Measurements from ENCODE around the gene CAMTA1.
"Not testable (repeated sequence)": the region's sequence is repeated elsewhere in the genome, so short reads cannot be mapped to it uniquely, and the experiment has no call there.

Gene CAMTA1

GRCh38 chr1:7587773-7588456, 802.7 kb downstream of the CAMTA1 start:
- Mint-ChIP-seq H3K4me1 (ENCODE audit: low read depth) (no peaks in the 10 kb centered on the region), H3K27me3 (peaks cover 3% of the 10 kb centered on the region), H3K4me3 (no peak overlapping the region), H3K9me3 (no peaks in the 10 kb centered on the region), H3K27ac (no peak overlapping the region), H3K36me3 (ENCODE audit: low read depth) (no peaks in the 10 kb centered on the region)
- no peak for DNase-seq

- H3K27me3 Mint-ChIP-seq, result peaks cover 3% of the 10 kb centered on the region
- H3K27ac Mint-ChIP-seq, result no peak overlapping the region
- H3K9me3 Mint-ChIP-seq, result no peaks in the 10 kb centered on the region
- no peaks in the 10 kb centered on the region for H3K4me1 Mint-ChIP-seq (ENCODE audit: low read depth)
- no peak for DNase-seq
- H3K36me3 Mint-ChIP-seq (ENCODE audit: low read depth), result no peaks in the 10 kb centered on the region
- H3K4me3 Mint-ChIP-seq, result no peak overlapping the region
These were observed 803.2 kb downstream of the CAMTA1 start for GRCh38 chr1:7588457-7588827.

- DNase-seq, result no peak
- H3K4me1 Mint-ChIP-seq (ENCODE audit: low read depth), result no peaks in the 10 kb centered on the region
- H3K27me3 Mint-ChIP-seq, result peaks cover 3% of the 10 kb centered on the region
- H3K4me3 Mint-ChIP-seq, result no peak overlapping the region
- no peak overlapping the region for H3K27ac Mint-ChIP-seq
- no peaks in the 10 kb centered on the region for H3K36me3 Mint-ChIP-seq (ENCODE audit: low read depth)
- no peaks in the 10 kb centered on the region for H3K9me3 Mint-ChIP-seq
These were observed 804.0 kb downstream of the CAMTA1 start for GRCh38 chr1:7589080-7589735.

GRCh38 chr1:7589774-7590425, 804.6 kb downstream of the CAMTA1 start:
- Mint-ChIP-seq H3K4me3 (no peak overlapping the region), H3K9me3 (no peaks in the 10 kb centered on the region), H3K36me3 (ENCODE audit: low read depth) (no peaks in the 10 kb centered on the region), H3K4me1 (ENCODE audit: low read depth) (no peaks in the 10 kb centered on the region), H3K27ac (no peak overlapping the region), H3K27me3 (peaks cover 3% of the 10 kb centered on the region)
- no peak for DNase-seq

- no peaks in the 10 kb centered on the region for H3K9me3 Mint-ChIP-seq
- H3K27ac Mint-ChIP-seq, result no peak overlapping the region
- no peak overlapping the region for H3K4me3 Mint-ChIP-seq
- DNase-seq, result no peak
- H3K36me3 Mint-ChIP-seq (ENCODE audit: low read depth), result no peaks in the 10 kb centered on the region
- peaks cover 3% of the 10 kb centered on the region for H3K27me3 Mint-ChIP-seq
- no peaks in the 10 kb centered on the region for H3K4me1 Mint-ChIP-seq (ENCODE audit: low read depth)
These were observed 805.2 kb downstream of the CAMTA1 start for GRCh38 chr1:7590426-7590790.

GRCh38 chr1:7591565-7591964, 806.3 kb downstream of the CAMTA1 start:
- H3K9me3 Mint-ChIP-seq, result no peaks in the 10 kb centered on the region
- no peak for DNase-seq
- no peaks in the 10 kb centered on the region for H3K4me1 Mint-ChIP-seq (ENCODE audit: low read depth)
- no peak overlapping the region for H3K4me3 Mint-ChIP-seq
- H3K27me3 Mint-ChIP-seq, result peaks cover 5% of the 10 kb centered on the region
- no peak overlapping the region for H3K27ac Mint-ChIP-seq
- no peaks in the 10 kb centered on the region for H3K36me3 Mint-ChIP-seq (ENCODE audit: low read depth)

- Mint-ChIP-seq H3K4me1 (ENCODE audit: low read depth) (no peaks in the 10 kb centered on the region), H3K27me3 (peaks cover 10% of the 10 kb centered on the region), H3K36me3 (ENCODE audit: low read depth) (no peaks in the 10 kb centered on the region), H3K4me3 (no peak overlapping the region), H3K9me3 (no peaks in the 10 kb centered on the region), H3K27ac (no peak overlapping the region)
- DNase-seq, result no peak
These were observed 807.0 kb downstream of the CAMTA1 start for GRCh38 chr1:7592120-7592798.

- no peak overlapping the region for H3K4me3 Mint-ChIP-seq
- H3K27me3 Mint-ChIP-seq, result peaks cover 10% of the 10 kb centered on the region
- H3K4me1 Mint-ChIP-seq (ENCODE audit: low read depth), result no peaks in the 10 kb centered on the region
- no peak overlapping the region for H3K27ac Mint-ChIP-seq
- DNase-seq, result no peak
- no peaks in the 10 kb centered on the region for H3K36me3 Mint-ChIP-seq (ENCODE audit: low read depth)
- peaks cover under 1% of the 10 kb centered on the region for H3K9me3 Mint-ChIP-seq
These were observed 808.9 kb downstream of the CAMTA1 start for GRCh38 chr1:7594002-7594713.

- peaks cover 5% of the 10 kb centered on the region for H3K9me3 Mint-ChIP-seq
- peaks cover 10% of the 10 kb centered on the region for H3K27me3 Mint-ChIP-seq
- H3K27ac Mint-ChIP-seq, result no peak overlapping the region
- no peaks in the 10 kb centered on the region for H3K36me3 Mint-ChIP-seq (ENCODE audit: low read depth)
- DNase-seq, result no peak
- no peaks in the 10 kb centered on the region for H3K4me1 Mint-ChIP-seq (ENCODE audit: low read depth)
- H3K4me3 Mint-ChIP-seq, result no peak overlapping the region
These were observed 809.6 kb downstream of the CAMTA1 start for GRCh38 chr1:7594714-7595295.

GRCh38 chr1:7595336-7595735, 810.1 kb downstream of the CAMTA1 start:
- H3K27ac Mint-ChIP-seq, result no peak overlapping the region
- DNase-seq, result no peak
- no peaks in the 10 kb centered on the region for H3K4me1 Mint-ChIP-seq (ENCODE audit: low read depth)
- H3K9me3 Mint-ChIP-seq, result peaks cover 5% of the 10 kb centered on the region
- peaks cover 10% of the 10 kb centered on the region for H3K27me3 Mint-ChIP-seq
- H3K36me3 Mint-ChIP-seq (ENCODE audit: low read depth), result no peaks in the 10 kb centered on the region
- no peak overlapping the region for H3K4me3 Mint-ChIP-seq

GRCh38 chr1:7596126-7596965, 811.1 kb downstream of the CAMTA1 start:
- Mint-ChIP-seq H3K27me3 (peaks cover 10% of the 10 kb centered on the region), H3K36me3 (ENCODE audit: low read depth) (no peaks in the 10 kb centered on the region), H3K9me3 (peaks cover 5% of the 10 kb centered on the region), H3K27ac (no peak overlapping the region), H3K4me1 (ENCODE audit: low read depth) (no peaks in the 10 kb centered on the region), H3K4me3 (no peak overlapping the region)
- DNase-seq, result no peak

GRCh38 chr1:7598058-7598457, 812.8 kb downstream of the CAMTA1 start:
- not testable (repeated sequence) for H3K36me3 Mint-ChIP-seq (ENCODE audit: low read depth); H3K9me3 Mint-ChIP-seq; H3K4me1 Mint-ChIP-seq (ENCODE audit: low read depth); H3K4me3 Mint-ChIP-seq; DNase-seq; H3K27ac Mint-ChIP-seq; H3K27me3 Mint-ChIP-seq

GRCh38 chr1:7604906-7605305, 819.7 kb downstream of the CAMTA1 start:
- not testable (repeated sequence) for DNase-seq; H3K36me3 Mint-ChIP-seq (ENCODE audit: low read depth); H3K4me3 Mint-ChIP-seq; H3K4me1 Mint-ChIP-seq (ENCODE audit: low read depth); H3K9me3 Mint-ChIP-seq; H3K27ac Mint-ChIP-seq
- peaks cover 26% of the 10 kb centered on the region for H3K27me3 Mint-ChIP-seq
